Thymus (tissue), 11 donors: ENCODE measurements around the gene DEFB131B. TPM values are rescaled to one million over a fixed set of nuclear protein-coding genes. Genes with fewer than 3 reads are reported as not detected.
"Not testable (repeated sequence)": the region's sequence is repeated elsewhere in the genome, so short reads cannot be mapped to it uniquely, and the experiment has no call there.

Source experiments
- DNase-seq, 9 donors: peaks; one replicate each; pipeline ENCODE4 v3.0.0-alpha.2; 2013; ENCODE audit warnings: low spot score in 9 of 9, low read depth in 6 of 9, missing footprints in 1 of 9
- H3K27ac ChIP-seq, 2 donors: one replicate each; pipeline ENCODE4 v1.5.1; 2013; ENCODE audit warnings: control low read depth in 1 of 2, low read depth in 1 of 2, low read length in 1 of 2, mild to moderate bottlenecking in 1 of 2, moderate library complexity in 1 of 2
- H3K27me3 ChIP-seq, 2 donors: one replicate each; pipeline ENCODE4 v1.5.1; 2013; ENCODE audit warnings: low read length in 1 of 2; ENCODE audit not compliant: control insufficient read depth in 2 of 2, insufficient read depth in 1 of 2
- H3K36me3 ChIP-seq, 2 donors: one replicate each; pipeline ENCODE4 v1.5.1; 2013; ENCODE audit warnings: low read length in 1 of 2, mild to moderate bottlenecking in 1 of 2, moderate library complexity in 1 of 2; ENCODE audit not compliant: control insufficient read depth in 2 of 2, insufficient read depth in 2 of 2
- H3K4me1 ChIP-seq, 2 donors: one replicate each; pipeline ENCODE4 v1.5.1; 2013; ENCODE audit warnings: low read length in 2 of 2; ENCODE audit not compliant: control insufficient read depth in 2 of 2, insufficient read depth in 2 of 2
- H3K4me3 ChIP-seq, 2 donors: one replicate each; pipeline ENCODE4 v1.5.1; 2013; ENCODE audit warnings: low read length in 2 of 2, control low read depth in 1 of 2, mild to moderate bottlenecking in 1 of 2
- H3K9me3 ChIP-seq, 2 donors: one replicate each; pipeline ENCODE4 v1.5.1; 2013; ENCODE audit warnings: low read length in 1 of 2, mild to moderate bottlenecking in 1 of 2; ENCODE audit not compliant: control insufficient read depth in 2 of 2, insufficient read depth in 1 of 2
- whole genome bisulfite sequencing: extraction: QIAGEN DNeasy Blood & Tissue Kit; methylation state at CpG from one replicate; pipeline ENCODE4 v1.1.7; 2013; 5-methylcytosine and 5-hydroxymethylcytosine counted together
- polyA plus RNA-seq: library from polyadenylated mRNA; stranded (reverse); fragments of 200-250 nt; gene quantifications from one replicate; pipeline ENCODE4 v1.2.3, GENCODE V29; 2013
- total RNA-seq: library from RNA; stranded (reverse); fragments of 120-200 nt; gene quantifications from one replicate; pipeline ENCODE4 v1.2.4, GENCODE V29; 2013
- donor health status: healthy.

The DEFB131B gene
- total and polyA plus RNA-seq, 2 donors, result not detected

DNA sequence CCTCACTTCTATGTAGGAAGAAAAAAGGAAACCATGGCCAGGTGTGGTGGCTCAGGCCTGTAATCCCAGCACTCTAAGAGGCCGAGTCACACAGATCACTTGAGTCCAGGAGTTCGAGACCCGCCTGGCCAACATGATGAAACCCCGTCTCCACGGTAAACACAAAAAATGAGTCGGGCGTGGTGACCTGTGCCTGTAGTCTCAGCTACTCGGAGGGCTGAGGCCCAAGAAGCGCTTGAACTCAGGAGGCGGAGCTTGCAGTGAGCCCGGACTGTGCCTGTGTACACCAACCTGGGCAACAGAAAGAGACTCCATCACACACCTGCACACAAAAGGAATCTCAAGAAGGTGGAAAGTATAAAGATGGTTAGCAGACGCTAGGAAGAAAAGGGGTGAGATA, 17.7 kb downstream of the DEFB131B start:
- no peaks in the 10 kb centered on the region for H3K36me3 ChIP-seq
- WGBS, result over 99% methylated on average over 12 of the region's 12 CpGs
- H3K27me3 ChIP-seq, result no peaks in the 10 kb centered on the region
- DNase-seq, result no peak
- H3K9me3 ChIP-seq, result no peaks in the 10 kb centered on the region
- H3K4me1 ChIP-seq, result no peaks in the 10 kb centered on the region
- no peak overlapping the region for H3K4me3 ChIP-seq
- no peak overlapping the region for H3K27ac ChIP-seq

- H3K4me3 ChIP-seq, H3K9me3 ChIP-seq, H3K27me3 ChIP-seq, H3K36me3 ChIP-seq, H3K4me1 ChIP-seq, H3K27ac ChIP-seq, DNase-seq: not testable (repeated sequence)
- 98% methylated on average over 14 of the region's 14 CpGs for WGBS
These were observed 22.9 kb downstream of the DEFB131B start for GRCh38 chr11:71901137-71901536.

GRCh38 chr11:71908218-71908617, 30.0 kb downstream of the DEFB131B start:
- WGBS, result 92% methylated on average over 9 of the region's 9 CpGs

GRCh38 chr11:71910775-71911174, 32.5 kb downstream of the DEFB131B start:
- H3K27ac ChIP-seq, H3K4me3 ChIP-seq, H3K9me3 ChIP-seq, DNase-seq, H3K4me1 ChIP-seq, H3K27me3 ChIP-seq: not testable (repeated sequence)
- 98% methylated on average over 5 of the region's 5 CpGs for WGBS
- H3K36me3 ChIP-seq, result peaks cover 23% of the 10 kb centered on the region in 2 donors

More at GRCh38 chr11:71908218-71908617, 30.0 kb downstream of the DEFB131B start:
- H3K27ac ChIP-seq, result no peak overlapping the region
- H3K4me1 ChIP-seq, result no peaks in the 10 kb centered on the region
- peaks cover 13% of the 10 kb centered on the region in 2 donors for H3K36me3 ChIP-seq
- DNase-seq, result no peak
- no peaks in the 10 kb centered on the region for H3K27me3 ChIP-seq
- H3K4me3 ChIP-seq, result no peak overlapping the region
- no peaks in the 10 kb centered on the region for H3K9me3 ChIP-seq

DNA sequence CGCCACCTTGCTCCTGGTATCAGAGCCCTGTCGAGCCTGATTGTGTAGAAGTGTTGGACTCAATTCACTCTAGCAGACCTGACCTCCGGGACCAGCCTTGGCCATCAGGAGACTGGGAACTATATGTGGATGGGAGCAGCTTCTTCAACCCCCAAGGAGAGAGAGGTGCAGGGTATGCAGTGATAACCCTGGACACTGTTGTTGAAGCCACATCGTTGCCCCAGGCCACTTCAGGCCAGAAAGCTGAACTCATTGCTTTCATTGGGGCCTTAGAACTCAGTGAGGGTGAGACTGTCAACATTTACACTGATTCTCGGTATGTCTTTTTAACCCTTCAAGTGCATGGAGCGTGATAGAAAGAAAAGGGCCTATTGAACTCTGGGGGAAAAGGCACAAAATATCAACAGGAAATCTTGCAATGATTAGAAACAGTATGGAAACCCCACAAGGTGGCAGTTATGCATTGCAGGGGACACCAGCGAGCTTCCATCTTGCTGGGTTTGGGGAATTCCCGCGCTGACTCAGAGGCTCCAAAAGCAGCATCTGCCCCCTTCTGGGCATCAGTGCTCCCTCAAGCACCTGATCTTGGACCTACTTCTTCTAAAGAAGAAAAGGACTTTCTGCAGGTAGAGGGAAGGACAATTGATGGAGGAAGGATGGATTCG, 33.2 kb downstream of the DEFB131B start:
- WGBS, result 97% methylated on average over 10 of the region's 10 CpGs
- not testable (repeated sequence) for H3K9me3 ChIP-seq, H3K27ac ChIP-seq, H3K4me3 ChIP-seq, H3K4me1 ChIP-seq, H3K27me3 ChIP-seq, DNase-seq
- peaks cover 25 to 27% of the 10 kb centered on the region in 2 donors for H3K36me3 ChIP-seq

DNA sequence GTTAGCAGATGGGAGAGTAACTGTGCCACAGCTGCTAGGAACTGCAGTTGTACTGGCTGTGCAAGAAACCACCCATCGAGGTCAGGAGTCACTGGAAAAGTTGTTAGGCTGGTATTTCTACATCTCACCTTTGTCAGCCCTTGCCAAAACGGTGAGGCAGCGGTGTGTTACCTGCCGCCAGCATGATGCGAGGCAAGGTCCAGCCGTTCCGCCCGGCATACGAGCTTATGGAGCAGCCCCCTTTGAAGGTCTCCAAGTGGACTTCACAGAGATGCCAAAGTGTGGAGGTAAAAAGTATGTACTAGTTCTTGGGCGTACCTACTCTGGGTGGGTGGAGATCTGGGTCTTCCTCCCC, 33.7 kb downstream of the DEFB131B start:
- H3K36me3 ChIP-seq, result peaks cover 25% of the 10 kb centered on the region in 2 donors
- H3K4me3 ChIP-seq, H3K27me3 ChIP-seq, H3K9me3 ChIP-seq, H3K4me1 ChIP-seq, DNase-seq, H3K27ac ChIP-seq: not testable (repeated sequence)
- WGBS, result 95% methylated on average over 10 of the region's 10 CpGs

GRCh38 chr11:71913756-71914526, 35.7 kb downstream of the DEFB131B start:
- H3K4me1 ChIP-seq, result no peaks in the 10 kb centered on the region
- H3K9me3 ChIP-seq, result no peaks in the 10 kb centered on the region
- H3K36me3 ChIP-seq, result peaks cover 35 to 38% of the 10 kb centered on the region in 2 donors
- no peak overlapping the region for H3K27ac ChIP-seq
- H3K27me3 ChIP-seq, result no peaks in the 10 kb centered on the region
- no peak overlapping the region for H3K4me3 ChIP-seq
- 96% methylated on average over 5 of the region's 5 CpGs for WGBS
- no peak for DNase-seq

GRCh38 chr11:71914617-71915189, 36.5 kb downstream of the DEFB131B start:
- H3K27me3 ChIP-seq, result no peaks in the 10 kb centered on the region
- H3K4me1 ChIP-seq, result no peaks in the 10 kb centered on the region
- WGBS, result 97% methylated on average over 7 of the region's 7 CpGs
- no peak overlapping the region for H3K4me3 ChIP-seq
- no peak for DNase-seq
- no peak overlapping the region for H3K27ac ChIP-seq
- H3K36me3 ChIP-seq, result peaks cover 35 to 38% of the 10 kb centered on the region in 2 donors
- no peaks in the 10 kb centered on the region for H3K9me3 ChIP-seq

- DNase-seq, result no peak
- Histone ChIP-seq H3K27me3 (no peaks in the 10 kb centered on the region), H3K27ac (no peak overlapping the region), H3K4me1 (no peaks in the 10 kb centered on the region), H3K9me3 (no peaks in the 10 kb centered on the region), H3K36me3 (peaks cover 32 to 36% of the 10 kb centered on the region in 2 donors), H3K4me3 (no peak overlapping the region)
- 99% methylated on average over 9 of the region's 9 CpGs for WGBS
These were observed 39.4 kb downstream of the DEFB131B start for GRCh38 chr11:71917646-71918140.
